Caco-2 (cell line): ENCODE data around the gene STRADA. TPM values are rescaled to one million over a fixed set of nuclear protein-coding genes. Genes with fewer than 3 reads are reported as not detected.

Experiments used
- BruUV-seq: library from RNA; stranded (reverse); fragments of 400-500 nt; replicated peaks from 2 replicates; lab custom pipeline; 2021; lab: Mats Ljungman, UMichigan
- CTCF ChIA-PET: fragments of 300-600 bp; sonication (Branson Sonifier 250); formaldehyde crosslinking; loops from one replicate; lab custom pipeline; 2022; ENCODE audit warnings: antibody characterized with exemption; lab: Charles Lee
- POLR2A ChIA-PET: fragments of 300-600 bp; sonication (Branson Sonifier 250); formaldehyde crosslinking; loops from one replicate; lab custom pipeline; 2022; ENCODE audit warnings: antibody characterized with exemption; lab: Charles Lee
- DNase-seq, 2 experiments: peaks; one replicate each; pipeline versions ENCODE4 v3.0.0 to v3.0.0-alpha.2; 2020 to 2022
- H3K27me3 ChIP-seq: replicated peaks from 2 replicates; pipeline ENCODE4 v1.6.0; 2011; ENCODE audit warnings: low read length; ENCODE audit not compliant: control insufficient read depth, insufficient read depth
- H3K36me3 ChIP-seq: 2 replicates; pipeline ENCODE4 v1.5.1; 2011; ENCODE audit warnings: low read length; ENCODE audit not compliant: control insufficient read depth, insufficient read depth
- H3K4me1 ChIP-seq: fragments of 250-450 bp; sonication (Bioruptor Pico); 2 replicates; pipeline ENCODE4 v1.5.1; 2020; ENCODE audit warnings: mild to moderate bottlenecking
- H3K4me3 ChIP-seq: 2 replicates; pipeline ENCODE4 v1.5.1; 2011; ENCODE audit warnings: low read depth, mild to moderate bottlenecking, control low read depth, low read length
- H3K9me3 ChIP-seq: fragments of 250-450 bp; sonication (Bioruptor Pico); 2 replicates; pipeline ENCODE4 v1.5.1; 2020; ENCODE audit warnings: mild to moderate bottlenecking, moderate library complexity
- H3K27ac Mint-ChIP-seq: one replicate; pipeline ENCODE4 v1.8.0; 2022; ENCODE audit warnings: mixed read lengths; ENCODE audit not compliant: unreplicated experiment
- H3K27me3 Mint-ChIP-seq: one replicate; pipeline ENCODE4 v1.8.0; 2022; ENCODE audit warnings: mixed read lengths; ENCODE audit not compliant: insufficient read depth, unreplicated experiment
- H3K36me3 Mint-ChIP-seq: one replicate; pipeline ENCODE4 v1.8.0; 2022; ENCODE audit warnings: mild to moderate bottlenecking, mixed read lengths; ENCODE audit not compliant: insufficient read depth, unreplicated experiment
- H3K4me1 Mint-ChIP-seq: one replicate; pipeline ENCODE4 v1.8.0; 2022; ENCODE audit warnings: low read depth, mixed read lengths; ENCODE audit not compliant: unreplicated experiment
- H3K4me3 Mint-ChIP-seq: one replicate; pipeline ENCODE4 v1.8.0; 2022; ENCODE audit warnings: mild to moderate bottlenecking, moderate library complexity, mixed read lengths; ENCODE audit not compliant: unreplicated experiment
- H3K9me3 Mint-ChIP-seq: one replicate; pipeline ENCODE4 v1.8.0; 2022; ENCODE audit warnings: mixed read lengths; ENCODE audit not compliant: unreplicated experiment
- CTCF ChIP-seq, 2 experiments: fragments of 200-600 bp in 1 of 2; IDR thresholded peaks; 1 replicate in 1 of 2; 2 replicates in 1 of 2; pipeline versions ENCODE4 v1.5.1 to v1.8.0; 2011 to 2022; ENCODE audit warnings: antibody characterized with exemption in 1 of 2, control low read depth in 1 of 2, inconsistent platforms in 1 of 2, low read depth in 1 of 2, low read length in 1 of 2, mild to moderate bottlenecking in 1 of 2, moderate library complexity in 1 of 2; ENCODE audit not compliant: insufficient read depth in 1 of 2, severe bottlenecking in 1 of 2, unreplicated experiment in 1 of 2
- intact Hi-C: fragments of 100-400 bp; cut with micrococcal nuclease; formaldehyde crosslinking; loops from one replicate; pipeline ENCODE4 v1.10.0; 2022; ENCODE audit not compliant: unreplicated experiment
- total RNA-seq: library from RNA; stranded (reverse); gene quantifications from 2 replicates; pipeline ENCODE4 v1.2.3, GENCODE V29; 2022

Gene STRADA
- total RNA-seq, 1 experiment from 2014 or later: 23.4 TPM

DNA sequence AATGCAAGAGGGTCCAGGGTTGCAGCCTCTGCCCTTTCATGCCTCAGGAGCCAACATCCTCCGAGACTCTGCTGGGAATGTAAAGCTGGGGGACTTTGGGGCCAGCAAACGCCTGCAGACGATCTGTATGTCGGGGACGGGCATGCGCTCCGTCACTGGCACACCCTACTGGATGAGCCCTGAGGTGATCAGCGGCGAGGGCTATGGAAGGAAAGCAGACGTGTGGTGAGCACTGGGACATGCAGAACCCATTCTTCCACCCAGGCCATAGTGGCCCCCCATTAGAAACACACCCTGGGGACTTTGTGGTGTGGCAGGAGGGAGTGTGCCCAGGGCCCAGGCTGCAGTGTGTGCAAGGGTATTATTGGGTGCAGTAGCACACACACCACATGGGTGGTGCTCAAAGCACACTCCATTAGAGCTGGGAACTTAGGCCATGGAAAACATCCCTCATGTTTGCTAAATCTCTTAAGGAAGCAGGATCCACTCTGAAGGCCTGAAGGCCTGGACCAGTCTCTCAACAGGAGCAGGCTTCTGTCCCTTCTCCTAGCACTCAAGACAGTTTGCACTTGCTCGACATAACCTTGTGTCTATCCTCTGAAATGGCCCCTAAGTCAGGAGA lies 49.3 kb downstream of the STRADA start:
- Histone ChIP-seq H3K4me3 (no peak overlapping the region), H3K27me3 (no peaks in the 10 kb centered on the region), H3K4me1 (no peaks in the 10 kb centered on the region), H3K9me3 (no peaks in the 10 kb centered on the region), H3K36me3 (no peaks in the 10 kb centered on the region)
- TF ChIP-seq CTCF (IDR thresholded peaks at IDR 0.05; ENCODE audit: insufficient read depth in 1 of 2, low read depth in 1 of 2, low read length in 1 of 2, severe bottlenecking in 1 of 2, unreplicated experiment in 1 of 2): no peak
- H3K27ac Mint-ChIP-seq: no peak overlapping the region
- H3K27me3 Mint-ChIP-seq: no peaks in the 10 kb centered on the region
- H3K36me3 Mint-ChIP-seq: no peaks in the 10 kb centered on the region
- ChIA-PET CTCF (no interaction called here), POLR2A (no interaction called here)
- no peak overlapping the region for H3K4me3 Mint-ChIP-seq
- H3K9me3 Mint-ChIP-seq: no peaks in the 10 kb centered on the region
- intact Hi-C loops: loop anchor here (10.0 kb wide), 2 partner anchors 132 to 268 kb away; partner anchors contain the start of genes FTSJ3 and PSMC5
- BruUV-seq: no TSS peak
- no peak for DNase-seq
- peaks cover 6% of the 10 kb centered on the region for H3K4me1 Mint-ChIP-seq

DNA sequence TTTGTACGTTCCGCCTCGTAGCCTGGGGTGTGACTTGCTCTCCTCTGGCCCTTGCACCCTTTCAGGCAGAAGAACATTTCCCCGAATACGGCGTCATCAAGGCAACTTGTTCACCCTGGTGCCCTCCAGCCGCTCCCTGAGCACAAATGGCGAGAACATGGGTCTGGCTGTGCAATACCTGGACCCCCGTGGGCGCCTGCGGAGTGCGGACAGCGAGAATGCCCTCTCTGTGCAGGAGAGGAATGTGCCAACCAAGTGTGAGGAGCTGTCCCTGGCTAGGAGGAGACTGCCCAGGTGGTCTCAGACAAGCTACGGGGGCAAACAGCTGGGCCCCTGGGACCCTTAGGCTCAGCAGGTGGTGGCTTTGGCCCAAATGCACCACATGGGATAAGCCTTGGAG lies 52.1 kb downstream of the STRADA start:
- H3K4me3 ChIP-seq: no peak overlapping the region
- POLR2A ChIA-PET: no interaction called here
- CTCF ChIA-PET: no interaction called here
- DNase-seq: no peak
- H3K4me1 ChIP-seq: no peaks in the 10 kb centered on the region
- TF ChIP-seq CTCF (IDR thresholded peaks at IDR 0.05; ENCODE audit: insufficient read depth in 1 of 2, low read depth in 1 of 2, low read length in 1 of 2, severe bottlenecking in 1 of 2, unreplicated experiment in 1 of 2): no peak
- H3K36me3 ChIP-seq: no peaks in the 10 kb centered on the region
- no peaks in the 10 kb centered on the region for H3K27me3 Mint-ChIP-seq
- H3K9me3 ChIP-seq: no peaks in the 10 kb centered on the region
- H3K27ac Mint-ChIP-seq: no peak overlapping the region
- peaks cover 6% of the 10 kb centered on the region for H3K4me1 Mint-ChIP-seq
- H3K9me3 Mint-ChIP-seq: no peaks in the 10 kb centered on the region
- no TSS peak for BruUV-seq
- H3K36me3 Mint-ChIP-seq: no peaks in the 10 kb centered on the region
- H3K27me3 ChIP-seq: no peaks in the 10 kb centered on the region
- intact Hi-C loops: no loop called here
- no peak overlapping the region for H3K4me3 Mint-ChIP-seq

DNA sequence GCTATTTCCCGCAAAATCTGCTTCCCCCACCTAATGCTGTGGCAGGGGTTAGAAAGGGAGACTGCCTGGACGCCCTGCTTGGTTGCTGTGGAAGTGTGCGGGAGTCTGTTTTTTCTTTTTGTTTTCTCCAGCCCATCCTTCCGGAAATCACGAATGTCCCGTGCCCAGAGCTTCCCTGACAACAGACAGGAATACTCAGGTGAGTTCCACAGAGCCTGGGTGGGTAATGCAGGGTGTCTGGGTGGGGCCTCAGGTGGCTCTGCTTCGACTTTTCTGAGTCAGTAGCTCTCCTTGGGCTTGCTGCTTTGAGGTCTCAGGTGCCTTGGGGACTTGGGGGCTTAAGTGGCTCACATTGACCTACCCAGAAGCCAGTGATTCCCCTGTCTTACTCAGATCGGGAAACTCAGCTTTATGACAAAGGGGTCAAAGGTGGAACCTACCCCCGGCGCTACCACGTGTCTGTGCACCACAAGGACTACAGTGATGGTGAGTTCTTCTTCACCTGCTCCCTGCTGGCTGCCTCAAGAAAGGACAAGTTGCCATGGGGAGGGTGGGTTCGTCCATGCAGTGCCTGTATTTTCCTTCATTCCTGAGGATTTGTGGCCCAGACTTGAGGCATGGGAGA lies 53.1 kb downstream of the STRADA start:
- CTCF ChIA-PET: interaction anchor here (0.6 kb wide), 1 partner anchor 86 kb away, joined by 3 read pairs; no protein-coding TSS in a partner anchor
- H3K4me1 Mint-ChIP-seq: peaks cover 6% of the 10 kb centered on the region

More for the DNA sequence above, 53.1 kb downstream of the STRADA start:
- no TSS peak for BruUV-seq
- intact Hi-C loops: no loop called here
- POLR2A ChIA-PET: no interaction called here
- Mint-ChIP-seq H3K27me3 (no peaks in the 10 kb centered on the region), H3K36me3 (peaks cover 5% of the 10 kb centered on the region), H3K27ac (no peak overlapping the region), H3K9me3 (no peaks in the 10 kb centered on the region), H3K4me3 (no peak overlapping the region)
- Histone ChIP-seq H3K27me3 (no peaks in the 10 kb centered on the region), H3K9me3 (no peaks in the 10 kb centered on the region), H3K4me1 (no peaks in the 10 kb centered on the region), H3K4me3 (no peak overlapping the region), H3K36me3 (no peaks in the 10 kb centered on the region)
- no peak for DNase-seq
- TF ChIP-seq CTCF (IDR thresholded peaks at IDR 0.05; ENCODE audit: insufficient read depth in 1 of 2, low read depth in 1 of 2, low read length in 1 of 2, severe bottlenecking in 1 of 2, unreplicated experiment in 1 of 2): no peak
